Activated B cell treated with CpG ODN at 0.5 μM for 24 hours (primary cell): ENCODE data around the gene CCNY. TPM values are rescaled to one million over a fixed set of nuclear protein-coding genes. Genes with fewer than 3 reads are reported as not detected.

Source experiments
- ATAC-seq: fragments of 200-7000 bp; cut with Tn5 transposase; one replicate; pipeline ENCODE4 v1.10.0; 2021; ENCODE audit warnings: low read depth, mild to moderate bottlenecking, moderate library complexity
- CTCF ChIA-PET: fragments of 350-600 bp; sonication (Branson Sonifier 250); formaldehyde crosslinking; loops from one replicate; lab custom pipeline; 2021; ENCODE audit warnings: antibody characterized with exemption; lab: Charles Lee
- POLR2A ChIA-PET: fragments of 350-600 bp; sonication (Branson Sonifier 250); formaldehyde crosslinking; loops from one replicate; lab custom pipeline; 2021; ENCODE audit warnings: antibody characterized with exemption; lab: Charles Lee
- DNase-seq: peaks from one replicate; pipeline ENCODE4 v3.0.0; 2022
- H3K27ac Mint-ChIP-seq: one replicate; pipeline ENCODE4 v1.8.0; 2020; ENCODE audit warnings: mixed read lengths
- H3K27me3 Mint-ChIP-seq: one replicate; pipeline ENCODE4 v1.8.0; 2021; ENCODE audit warnings: mixed read lengths
- H3K36me3 Mint-ChIP-seq: one replicate; pipeline ENCODE4 v1.8.0; 2021; ENCODE audit warnings: low read depth, mixed read lengths
- H3K4me1 Mint-ChIP-seq: one replicate; pipeline ENCODE4 v1.8.0; 2021; ENCODE audit warnings: mixed read lengths
- H3K4me3 Mint-ChIP-seq: one replicate; pipeline ENCODE4 v1.8.0; 2020; ENCODE audit warnings: mild to moderate bottlenecking, mixed read lengths
- H3K9me3 Mint-ChIP-seq: one replicate; pipeline ENCODE4 v1.8.0; 2020; ENCODE audit warnings: mixed read lengths
- intact Hi-C: fragments of 100-400 bp; cut with micrococcal nuclease; formaldehyde crosslinking; loops from one replicate; pipeline ENCODE4 v1.15.1; 2024
- total RNA-seq: library from RNA; stranded (reverse); gene quantifications from 2 replicates; pipeline ENCODE4 v1.2.3, GENCODE V29; 2022
- TF ChIP-seq, protein P1 (sequence below): fragments of 200-600 bp; IDR thresholded peaks from one replicate; pipeline ENCODE4 v1.8.0; 2022; ENCODE audit warnings: antibody characterized with exemption, mild to moderate bottlenecking

Gene CCNY
- total RNA-seq, 1 donor from 2014 or later: 69.2 TPM

DNA sequence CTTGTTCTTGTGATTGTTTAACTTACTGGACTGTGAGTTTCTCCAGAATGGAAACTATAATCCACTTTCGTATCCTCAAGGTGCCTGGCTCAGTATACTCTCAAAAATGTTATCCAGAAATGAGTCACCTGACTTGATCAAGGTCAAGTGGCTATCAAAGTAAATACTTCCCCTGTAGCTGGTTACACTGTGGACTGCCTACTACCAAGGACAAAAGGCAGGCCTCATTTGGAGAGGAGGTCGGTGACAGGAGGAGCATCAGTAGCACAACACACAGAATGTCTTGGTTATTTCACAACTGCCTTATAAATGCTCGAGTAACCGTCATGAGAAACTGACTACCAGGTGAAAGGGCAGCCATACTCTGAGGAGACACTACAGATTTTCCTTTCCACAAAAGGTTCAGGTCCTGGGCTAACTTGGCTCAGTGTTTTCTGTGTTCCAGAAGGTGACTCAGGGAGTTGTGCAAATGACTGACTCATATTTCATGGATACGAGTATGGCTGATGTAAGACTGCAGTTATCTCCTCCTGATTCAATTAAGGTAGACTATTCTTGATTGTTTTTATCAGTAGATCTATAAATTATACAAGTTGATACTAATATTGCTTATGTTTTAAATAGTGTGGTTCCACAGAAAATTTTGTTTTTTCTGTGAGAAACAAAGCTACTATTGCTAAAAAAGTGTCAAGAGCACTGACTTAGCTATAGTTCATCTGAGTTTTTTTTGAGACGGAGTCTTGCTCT, 4.2 kb upstream of the CCNY start:
- TF ChIP-seq, protein P1, sequence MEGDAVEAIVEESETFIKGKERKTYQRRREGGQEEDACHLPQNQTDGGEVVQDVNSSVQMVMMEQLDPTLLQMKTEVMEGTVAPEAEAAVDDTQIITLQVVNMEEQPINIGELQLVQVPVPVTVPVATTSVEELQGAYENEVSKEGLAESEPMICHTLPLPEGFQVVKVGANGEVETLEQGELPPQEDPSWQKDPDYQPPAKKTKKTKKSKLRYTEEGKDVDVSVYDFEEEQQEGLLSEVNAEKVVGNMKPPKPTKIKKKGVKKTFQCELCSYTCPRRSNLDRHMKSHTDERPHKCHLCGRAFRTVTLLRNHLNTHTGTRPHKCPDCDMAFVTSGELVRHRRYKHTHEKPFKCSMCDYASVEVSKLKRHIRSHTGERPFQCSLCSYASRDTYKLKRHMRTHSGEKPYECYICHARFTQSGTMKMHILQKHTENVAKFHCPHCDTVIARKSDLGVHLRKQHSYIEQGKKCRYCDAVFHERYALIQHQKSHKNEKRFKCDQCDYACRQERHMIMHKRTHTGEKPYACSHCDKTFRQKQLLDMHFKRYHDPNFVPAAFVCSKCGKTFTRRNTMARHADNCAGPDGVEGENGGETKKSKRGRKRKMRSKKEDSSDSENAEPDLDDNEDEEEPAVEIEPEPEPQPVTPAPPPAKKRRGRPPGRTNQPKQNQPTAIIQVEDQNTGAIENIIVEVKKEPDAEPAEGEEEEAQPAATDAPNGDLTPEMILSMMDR: no peak
- DNase-seq (no peak), ATAC-seq (no peak)
- intact Hi-C loops: loop anchor here (10.0 kb wide), 1 partner anchor 97 kb away; no protein-coding TSS in a partner anchor
- H3K4me3 Mint-ChIP-seq: no peak overlapping the region
- ChIA-PET CTCF (no interaction called here), POLR2A (no interaction called here)
- H3K27me3 Mint-ChIP-seq: no peaks in the 10 kb centered on the region
- H3K4me1 Mint-ChIP-seq: peaks cover 32% of the 10 kb centered on the region
- peaks cover 19% of the 10 kb centered on the region for H3K36me3 Mint-ChIP-seq
- no peaks in the 10 kb centered on the region for H3K9me3 Mint-ChIP-seq
- peak overlapping the region; percentile 9 for H3K27ac Mint-ChIP-seq

DNA sequence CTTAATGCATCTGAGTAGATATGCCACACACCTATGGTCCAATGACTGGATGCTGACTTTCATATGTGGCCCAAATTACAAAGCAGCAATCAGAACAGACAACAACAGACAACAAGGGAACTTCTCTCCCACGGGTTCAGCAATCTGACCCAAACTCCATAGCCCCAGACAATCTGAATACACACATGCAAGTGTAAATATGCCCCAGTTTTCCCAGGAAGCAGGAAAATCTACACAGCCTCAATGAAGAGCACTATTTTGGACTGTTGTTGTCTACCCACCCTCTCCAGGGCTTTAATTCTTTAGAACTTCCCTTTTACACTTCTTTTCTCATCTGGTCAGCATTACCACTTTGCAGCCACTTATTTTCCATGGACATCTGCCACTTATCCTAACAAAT, 2.0 kb upstream of the CCNY start:
- Mint-ChIP-seq H3K27ac (no peak overlapping the region), H3K9me3 (no peaks in the 10 kb centered on the region), H3K36me3 (peaks cover 19% of the 10 kb centered on the region), H3K4me3 (peak overlapping the region; percentile 33), H3K27me3 (no peaks in the 10 kb centered on the region), H3K4me1 (peaks cover 52% of the 10 kb centered on the region)
- no peak for ATAC-seq
- TF ChIP-seq, protein P1: no peak
- CTCF ChIA-PET: no interaction called here
- intact Hi-C loops: loop anchor here (10.0 kb wide), 1 partner anchor 99 kb away; no protein-coding TSS in a partner anchor
- POLR2A ChIA-PET: interaction anchor here (1.0 kb wide), 1 partner anchor 19 kb away, joined by 3 read pairs; no protein-coding TSS in a partner anchor
- no peak for DNase-seq

DNA sequence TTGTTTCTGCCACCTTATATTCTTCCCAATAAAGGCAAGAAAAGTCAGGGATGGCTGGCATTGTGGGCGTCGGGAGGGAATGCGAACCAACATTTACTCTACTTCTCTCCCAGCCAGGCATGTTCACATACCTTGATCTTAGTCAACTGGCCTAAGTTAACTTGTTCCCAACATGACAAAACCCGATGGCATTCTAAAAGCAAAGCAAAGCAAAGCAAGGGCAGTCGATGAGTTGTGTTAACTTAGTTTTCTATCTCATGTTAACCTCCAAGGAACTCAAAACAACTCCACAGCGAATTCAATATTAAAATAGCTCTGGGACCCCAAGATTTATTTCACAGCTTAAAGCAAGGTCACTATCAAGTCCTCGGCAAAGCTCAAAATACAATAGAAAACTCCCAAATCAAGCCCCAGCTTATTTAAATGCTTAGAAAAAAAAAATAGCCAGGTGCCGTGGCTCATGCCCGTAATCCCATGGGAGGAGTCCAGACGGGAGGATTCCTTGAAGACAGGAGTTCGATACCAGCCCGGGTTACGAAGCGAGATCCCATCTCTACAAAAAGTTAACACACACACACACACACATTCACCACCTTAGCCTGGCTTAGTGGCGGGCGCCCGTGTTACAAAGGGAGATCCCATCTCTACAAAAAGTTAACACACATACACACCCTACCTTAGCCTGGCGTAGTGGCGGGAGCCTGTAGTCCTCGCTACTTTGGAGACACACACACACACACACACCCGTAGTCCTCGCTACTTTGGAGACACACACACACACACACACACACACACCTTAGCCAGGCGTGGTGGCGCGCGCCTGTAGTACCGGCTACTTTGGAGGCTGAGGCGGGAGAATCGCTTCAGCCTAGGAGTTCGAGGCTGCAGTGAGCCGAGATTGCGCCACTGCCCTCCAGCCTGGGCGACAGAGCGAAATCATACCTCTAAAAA, 901 bp upstream of the CCNY start:
- CTCF ChIA-PET: no interaction called here
- H3K4me3 Mint-ChIP-seq: peak overlapping the region; percentile 88
- no peaks in the 10 kb centered on the region for H3K9me3 Mint-ChIP-seq
- H3K4me1 Mint-ChIP-seq: peaks cover 59% of the 10 kb centered on the region
- no peak for ATAC-seq
- intact Hi-C loops: loop anchor here (1.0 to 10.0 kb wide), 10 partner anchors 35 to 307 kb away; partner anchors contain the start of genes CREM, CUL2 and FZD8
- TF ChIP-seq, protein P1: no peak
- no peak for DNase-seq
- POLR2A ChIA-PET: interaction anchor here (1.0 kb wide), 1 partner anchor 18 kb away, joined by 3 read pairs; no protein-coding TSS in a partner anchor
- H3K36me3 Mint-ChIP-seq: peaks cover 19% of the 10 kb centered on the region
- no peaks in the 10 kb centered on the region for H3K27me3 Mint-ChIP-seq
- H3K27ac Mint-ChIP-seq: peak overlapping the region; percentile 73

DNA sequence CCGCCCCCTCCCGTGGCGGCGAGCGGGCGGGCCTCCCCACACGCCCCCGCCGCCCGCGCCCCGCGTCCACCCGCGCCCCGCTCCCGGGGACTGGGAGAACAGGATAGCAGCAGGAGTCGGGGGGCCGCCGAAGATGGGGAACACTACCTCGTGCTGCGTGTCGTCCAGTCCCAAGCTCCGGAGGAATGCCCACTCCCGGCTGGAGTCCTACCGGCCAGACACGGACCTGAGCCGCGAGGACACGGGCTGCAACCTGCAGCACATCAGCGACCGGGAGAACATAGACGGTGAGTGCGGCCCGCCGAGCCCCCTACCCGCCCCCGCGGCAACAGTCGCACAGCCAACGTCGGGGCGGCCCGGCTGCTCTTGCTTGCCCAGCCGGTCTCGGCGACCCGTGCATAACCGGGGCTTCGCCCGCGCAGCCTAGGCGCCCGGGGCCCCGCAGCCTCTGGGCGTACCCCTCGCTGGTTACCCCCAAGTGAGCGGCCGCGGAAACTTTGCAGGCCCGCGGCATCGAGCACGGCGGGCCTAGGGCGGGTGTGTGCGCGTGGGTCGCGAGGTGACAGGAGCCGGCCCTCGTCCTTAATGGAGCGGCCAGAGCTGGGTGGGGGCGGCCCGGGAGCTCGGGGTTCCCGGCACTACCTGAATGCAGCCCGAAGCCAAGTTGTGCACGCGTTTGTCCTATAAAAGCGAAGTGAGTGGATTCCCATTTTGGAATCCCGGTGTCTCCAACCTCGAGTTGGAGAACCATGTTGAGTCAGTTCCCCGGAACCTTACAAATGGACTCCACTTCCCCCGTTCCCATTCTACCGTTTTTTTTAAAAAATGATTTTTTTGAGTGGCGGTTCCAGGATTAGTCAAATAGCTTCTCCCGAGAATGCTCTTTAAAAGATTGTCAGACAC, 863 bp downstream of the CCNY start:
- DNase-seq (peak; percentile 37), ATAC-seq (peak; percentile 5)
- CTCF ChIA-PET: interaction anchor here (1.1 kb wide), 1 partner anchor 9 kb away, joined by 3 read pairs; no protein-coding TSS in a partner anchor
- TF ChIP-seq, protein P1: no peak
- H3K36me3 Mint-ChIP-seq: peaks cover 12% of the 10 kb centered on the region
- intact Hi-C loops: loop anchor here (1.0 to 10.0 kb wide), 10 partner anchors 37 to 305 kb away; partner anchors contain the start of genes CREM, CUL2 and FZD8
- peak overlapping the region; percentile 86 for H3K4me3 Mint-ChIP-seq
- H3K4me1 Mint-ChIP-seq: peaks cover 70% of the 10 kb centered on the region
- POLR2A ChIA-PET: interaction anchor here (1.0 to 1.4 kb wide), 3 partner anchors 42 to 210 kb away, joined by 3 to 6 read pairs (median 4); partner anchors contain the start of gene CREM
- no peaks in the 10 kb centered on the region for H3K27me3 Mint-ChIP-seq
- no peaks in the 10 kb centered on the region for H3K9me3 Mint-ChIP-seq
- H3K27ac Mint-ChIP-seq: peak overlapping the region; percentile 74
